A549 (cell line): Measurements from ENCODE around the gene MYO1C. TPM values are rescaled to one million over a fixed set of nuclear protein-coding genes. Genes with fewer than 3 reads are reported as not detected.
A peak's percentile ranks its signal among the peaks of the same experiment; 100 is the strongest.

ENCODE experiments used
- ATAC-seq, 2 experiments: fragments of 200-7000 bp in 1 of 2; fragments of >200 bp in 1 of 2; cut with Nextera tagmentation in 1 of 2; cut with Tn5 transposase in 1 of 2; 3 replicates each; pipeline versions ENCODE4 v1.8.0 to v1.9.1; 2018 to 2020; ENCODE audit warnings: mild to moderate bottlenecking in 1 of 2, moderate library complexity in 1 of 2
- CTCF ChIA-PET: fragments of 300-600 bp; sonication (Branson Sonifier 250); formaldehyde crosslinking; extraction: SDS; loops from one replicate; lab custom pipeline; 2021; ENCODE audit warnings: antibody characterized with exemption, inconsistent platforms; lab: Yijun Ruan, JAX
- POLR2A ChIA-PET: fragments of 350-600 bp; formaldehyde crosslinking; extraction: SDS; loops from one replicate; lab custom pipeline; 2021; ENCODE audit warnings: antibody characterized with exemption, inconsistent platforms; lab: Yijun Ruan, JAX
- DNase-seq, 2 experiments: peaks; one replicate each; pipeline versions ENCODE4 v3.0.0 to v3.0.0-alpha.2; 2011 to 2016; ENCODE audit warnings: low read depth in 1 of 2, low spot score in 1 of 2
- FAIRE-seq: peaks from 2 replicates; lab custom pipeline; 2011; peaks lifted over from hg19 to GRCh38; lab: Jason Lieb, UNC
- H3K27ac ChIP-seq, 2 experiments: fragments of >200 bp; sonication (Bioruptor Twin); formaldehyde crosslinking; 3 replicates each; pipeline ENCODE4 v1.5.1; 2016 to 2017
- H3K4me1 ChIP-seq: fragments of >200 bp; sonication (Bioruptor Twin); formaldehyde crosslinking; 3 replicates; pipeline ENCODE4 v1.6.1; 2016
- H3K4me2 ChIP-seq: fragments of >200 bp; sonication (Bioruptor Twin); formaldehyde crosslinking; 3 replicates; pipeline ENCODE4 v1.6.1; 2016
- H3K4me3 ChIP-seq: fragments of >200 bp; sonication (Bioruptor Twin); formaldehyde crosslinking; 3 replicates; pipeline ENCODE4 v1.5.1; 2016
- H3K9me3 ChIP-seq: fragments of >200 bp; sonication (Bioruptor Twin); formaldehyde crosslinking; 3 replicates; pipeline ENCODE4 v1.6.1; 2016
- CHD2 ChIP-seq: fragments of 150-350 bp; IDR thresholded peaks from 2 replicates; pipeline ENCODE4 v1.6.1; 2014; ENCODE audit warnings: low read length; ENCODE audit not compliant: partially characterized antibody
- EHMT2 ChIP-seq: fragments of 200-600 bp; sonication (generic); IDR thresholded peaks from 2 replicates; pipeline ENCODE4 v1.6.1; 2016; ENCODE audit warnings: antibody characterized with exemption, low read depth, mild to moderate bottlenecking, moderate library complexity
- EP300 ChIP-seq, 2 experiments: fragments of >200 bp; sonication (Bioruptor Twin); formaldehyde crosslinking; IDR thresholded peaks; 2 replicates in 1 of 2; 3 replicates in 1 of 2; pipeline ENCODE4 v1.6.1; 2016 to 2017
- ESRRA ChIP-seq: fragments of 150-350 bp; IDR thresholded peaks from 2 replicates; pipeline ENCODE4 v1.6.1; 2014; ENCODE audit warnings: mild to moderate bottlenecking, low read length, borderline replicate concordance
- FOSL2 ChIP-seq, 2 experiments: fragments of 450-650 bp in 1 of 2; fragments of >200 bp in 1 of 2; sonication (Bioruptor Twin) in 1 of 2; formaldehyde crosslinking; IDR thresholded peaks; 2 replicates each; pipeline versions ENCODE4 v1.5.0 to v1.6.1; 2016 to 2020; ENCODE audit warnings: mild to moderate bottlenecking in 1 of 2, moderate library complexity in 1 of 2
- POLR2AphosphoS2 ChIP-seq: conservative IDR thresholded peaks from 2 replicates; pipeline ENCODE4 v1.6.1; 2012; ENCODE audit warnings: low read length, improper control_type of control experiment, inconsistent platforms
- RCOR1 ChIP-seq: fragments of 150-350 bp; IDR thresholded peaks from 2 replicates; pipeline ENCODE4 v1.6.1; 2014; ENCODE audit warnings: antibody characterized with exemption, low read length, low read depth
- REST ChIP-seq: fragments of 200-600 bp; sonication (generic); IDR thresholded peaks from 2 replicates; pipeline ENCODE4 v1.6.1; 2016; ENCODE audit warnings: antibody characterized with exemption, mild to moderate bottlenecking, moderate library complexity
- RNF2 ChIP-seq: fragments of 200-600 bp; sonication (generic); IDR thresholded peaks from 2 replicates; pipeline ENCODE4 v1.6.1; 2016; ENCODE audit warnings: low read depth, mild to moderate bottlenecking, antibody characterized with exemption, moderate library complexity, borderline replicate concordance
- TFCP2L1 ChIP-seq: fragments of 250-450 bp; sonication (Bioruptor Pico); IDR thresholded peaks from 2 replicates; pipeline ENCODE4 v1.5.0; 2021; ENCODE audit warnings: mild to moderate bottlenecking
- TP53 ChIP-seq: fragments of 250-450 bp; sonication (Bioruptor Pico); IDR thresholded peaks from 2 replicates; pipeline ENCODE4 v1.5.0; 2021; ENCODE audit warnings: mild to moderate bottlenecking, moderate library complexity
- WGBS: methylation state at CpG from one replicate; pipeline ENCODE4 v1.1.6; 2017; ENCODE audit errors: missing lambda C conversion rate; 5-methylcytosine and 5-hydroxymethylcytosine counted together
- polyA plus RNA-seq, 4 experiments: library from polyadenylated mRNA; depleted of rRNA in 3 of 4; stranded (reverse); fragments of >200 nt; fragmentation: RNase III in 1 of 4; extraction: RNeasy Plus Mini Kit Qiagen cat#74134 plus additional on column Dnase treatment in 1 of 4; gene quantifications; 2 replicates in 3 of 4; 3 replicates in 1 of 4; pipeline ENCODE4 v1.2.3, GENCODE V29; 2011 to 2017
- TF ChIP-seq, protein P1 (sequence below): fragments of 250-450 bp; sonication (Bioruptor Pico); IDR thresholded peaks from 2 replicates; pipeline ENCODE4 v1.5.0; 2021; ENCODE audit warnings: mild to moderate bottlenecking, moderate library complexity, borderline replicate concordance
- TF ChIP-seq, protein P2 (sequence below): fragments of >200 bp; sonication (Bioruptor Twin); formaldehyde crosslinking; IDR thresholded peaks from 3 replicates; pipeline ENCODE4 v1.6.1; 2016
- TF ChIP-seq, protein P3 (sequence below): fragments of >200 bp; sonication (Bioruptor Twin); formaldehyde crosslinking; IDR thresholded peaks from 2 replicates; pipeline ENCODE4 v1.6.1; 2016

MYO1C gene
- polyA plus RNA-seq, 2 of the 4 experiments (the other 2 are of a cell fraction) = 101 to 123 TPM

DNA sequence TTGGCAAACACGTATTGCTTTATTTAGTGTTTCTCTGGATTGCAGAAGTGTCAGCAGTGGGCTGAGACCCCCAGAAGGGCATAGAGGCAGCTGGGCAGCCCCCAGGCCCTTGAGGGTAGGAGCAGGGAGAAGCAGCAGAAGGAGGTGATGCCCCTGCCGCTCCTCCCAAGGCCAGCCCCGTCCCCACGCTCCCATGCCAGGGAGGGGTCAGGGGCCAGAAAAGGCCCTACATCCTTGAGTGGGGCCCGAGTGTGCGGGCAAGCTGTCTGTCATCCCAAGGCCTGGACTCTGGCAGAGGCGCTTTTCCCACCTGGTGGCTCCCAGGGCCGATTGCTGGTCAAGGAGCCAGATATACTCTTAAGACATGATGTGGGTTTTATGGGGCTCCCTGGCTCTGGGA lies 28.3 kb downstream of the MYO1C start:
- no peak for DNase-seq
- CTCF ChIA-PET = interaction anchor here (1.2 kb wide), 1 partner anchor 11 kb away, joined by 3 read pairs; no protein-coding TSS in a partner anchor
- no peak overlapping the region for H3K4me2 ChIP-seq
- no peak overlapping the region for H3K4me3 ChIP-seq
- POLR2A ChIA-PET = no interaction called here
- no peaks in the 10 kb centered on the region for H3K9me3 ChIP-seq
- H3K4me1 ChIP-seq = peaks cover 11% of the 10 kb centered on the region
- no peak overlapping the region for H3K27ac ChIP-seq
- TF ChIP-seq CHD2 (no peak), EP300 (IDR thresholded peaks at IDR 0.05) (no peak), RCOR1 (no peak), ESRRA (no peak)
- TF ChIP-seq, protein P1, sequence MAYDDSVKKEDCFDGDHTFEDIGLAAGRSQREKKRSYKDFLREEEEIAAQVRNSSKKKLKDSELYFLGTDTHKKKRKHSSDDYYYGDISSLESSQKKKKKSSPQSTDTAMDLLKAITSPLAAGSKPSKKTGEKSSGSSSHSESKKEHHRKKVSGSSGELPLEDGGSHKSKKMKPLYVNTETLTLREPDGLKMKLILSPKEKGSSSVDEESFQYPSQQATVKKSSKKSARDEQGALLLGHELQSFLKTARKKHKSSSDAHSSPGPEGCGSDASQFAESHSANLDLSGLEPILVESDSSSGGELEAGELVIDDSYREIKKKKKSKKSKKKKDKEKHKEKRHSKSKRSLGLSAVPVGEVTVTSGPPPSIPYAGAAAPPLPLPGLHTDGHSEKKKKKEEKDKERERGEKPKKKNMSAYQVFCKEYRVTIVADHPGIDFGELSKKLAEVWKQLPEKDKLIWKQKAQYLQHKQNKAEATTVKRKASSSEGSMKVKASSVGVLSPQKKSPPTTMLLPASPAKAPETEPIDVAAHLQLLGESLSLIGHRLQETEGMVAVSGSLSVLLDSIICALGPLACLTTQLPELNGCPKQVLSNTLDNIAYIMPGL (CRISPR knock-in tag) = no peak
- no peak for FAIRE-seq
- ATAC-seq = no peak
- 94% methylated on average over 8 of the region's 8 CpGs for WGBS

GRCh38 chr17:1462164-1463112 lies 30.0 kb downstream of the MYO1C start:
- no peak for TF ChIP-seq TP53 (CRISPR knock-in tag)
- TF ChIP-seq, protein P2, sequence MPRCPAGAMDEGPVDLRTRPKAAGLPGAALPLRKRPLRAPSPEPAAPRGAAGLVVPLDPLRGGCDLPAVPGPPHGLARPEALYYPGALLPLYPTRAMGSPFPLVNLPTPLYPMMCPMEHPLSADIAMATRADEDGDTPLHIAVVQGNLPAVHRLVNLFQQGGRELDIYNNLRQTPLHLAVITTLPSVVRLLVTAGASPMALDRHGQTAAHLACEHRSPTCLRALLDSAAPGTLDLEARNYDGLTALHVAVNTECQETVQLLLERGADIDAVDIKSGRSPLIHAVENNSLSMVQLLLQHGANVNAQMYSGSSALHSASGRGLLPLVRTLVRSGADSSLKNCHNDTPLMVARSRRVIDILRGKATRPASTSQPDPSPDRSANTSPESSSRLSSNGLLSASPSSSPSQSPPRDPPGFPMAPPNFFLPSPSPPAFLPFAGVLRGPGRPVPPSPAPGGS = 0 out of 3 replicates have a peak, but pooled peaks have one; percentile 1
- Histone ChIP-seq H3K27ac (no peak overlapping the region), H3K4me3 (no peak overlapping the region), H3K4me2 (no peak overlapping the region), H3K9me3 (no peaks in the 10 kb centered on the region), H3K4me1 (peaks cover 11% of the 10 kb centered on the region)
- WGBS = 92% methylated on average over 33 of the region's 33 CpGs
- DNase-seq (no peak), ATAC-seq (no peak), FAIRE-seq (no peak)
- ChIA-PET CTCF (interaction anchor here (0.6 to 3.6 kb wide), 11 partner anchors 9 to 169 kb away, joined by 3 to 17 read pairs (median 3); partner anchors contain the start of gene INPP5K), POLR2A (no interaction called here)

DNA sequence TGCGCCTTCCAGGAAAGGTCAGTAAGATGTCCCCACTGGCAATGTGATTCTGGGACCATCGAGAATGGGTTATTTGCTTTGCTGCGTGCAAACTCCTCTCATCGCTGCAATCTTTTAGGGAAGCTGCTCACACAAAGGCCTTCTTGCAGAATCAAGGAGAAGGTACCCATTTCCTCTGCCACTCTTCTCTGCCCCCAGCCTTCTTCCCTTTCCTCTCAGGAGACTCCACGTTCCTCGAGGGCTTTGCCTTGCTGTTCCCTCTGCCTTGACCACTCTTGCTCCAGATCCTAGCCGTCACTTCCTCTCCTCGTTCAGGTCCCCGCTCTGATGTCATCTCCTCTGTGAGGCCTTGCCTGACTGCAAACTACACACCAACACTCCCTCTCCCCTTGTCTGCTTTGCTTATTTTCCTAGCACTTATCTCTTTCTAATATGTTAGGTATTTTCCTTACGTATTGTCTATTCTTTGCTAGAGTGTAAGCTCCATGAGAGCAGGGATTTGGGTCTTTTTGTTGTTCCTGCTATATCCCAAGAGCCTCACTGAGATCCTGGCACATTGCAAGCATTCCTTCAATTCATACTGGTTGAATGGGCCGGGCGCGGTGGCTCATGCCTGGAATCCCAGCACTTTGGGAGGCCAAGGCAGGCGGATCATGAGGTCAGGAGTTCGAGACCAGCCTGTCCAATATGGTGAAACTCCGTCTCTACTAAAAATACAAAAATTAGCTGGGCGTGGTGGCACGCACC lies 31.1 kb downstream of the MYO1C start:
- ATAC-seq = no peak
- WGBS = 91% methylated on average over 18 of the region's 18 CpGs
- Histone ChIP-seq H3K9me3 (no peaks in the 10 kb centered on the region), H3K4me3 (no peak overlapping the region), H3K4me2 (no peak overlapping the region), H3K4me1 (peaks cover 11% of the 10 kb centered on the region), H3K27ac (no peak overlapping the region)
- CTCF ChIA-PET = interaction anchor here (0.6 to 3.6 kb wide), 4 partner anchors 10 to 169 kb away, joined by 3 to 17 read pairs (median 4); no protein-coding TSS in a partner anchor
- POLR2A ChIA-PET = no interaction called here
- FAIRE-seq = no peak
- no peak for DNase-seq
- no peak for TF ChIP-seq RNF2
- TF ChIP-seq POLR2AphosphoS2 = 0 out of 2 replicates have a peak, but pooled peaks have one; percentile 55

DNA sequence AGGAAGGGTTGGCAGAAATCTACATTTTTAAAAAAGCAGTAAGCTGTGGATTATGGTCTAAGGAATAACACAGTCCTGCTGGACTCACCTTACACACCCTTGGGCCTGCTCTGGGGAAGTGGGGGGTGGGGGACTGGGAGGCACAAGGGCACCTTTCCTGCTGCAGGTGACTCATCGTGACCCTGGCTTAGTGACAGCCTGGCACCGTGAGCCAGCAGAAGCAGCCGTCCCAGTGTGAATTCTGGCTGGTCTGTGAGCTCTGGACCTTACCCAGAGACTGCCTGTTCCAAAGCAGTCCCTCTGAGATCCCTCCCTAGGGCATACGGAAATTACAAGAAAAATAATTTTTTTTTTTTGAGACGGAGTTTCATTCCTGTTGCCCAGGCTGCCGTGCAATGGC lies 32.3 kb downstream of the MYO1C start:
- TF ChIP-seq FOSL2 (IDR thresholded peaks at IDR 0.05) (no peak), FOSL2 (CRISPR knock-in tag; IDR thresholded peaks at IDR 0.05) (peak; percentile 80), ESRRA (peak; percentile 86), TFCP2L1 (no peak), EHMT2 (no peak), REST (no peak)
- TF ChIP-seq, protein P3, sequence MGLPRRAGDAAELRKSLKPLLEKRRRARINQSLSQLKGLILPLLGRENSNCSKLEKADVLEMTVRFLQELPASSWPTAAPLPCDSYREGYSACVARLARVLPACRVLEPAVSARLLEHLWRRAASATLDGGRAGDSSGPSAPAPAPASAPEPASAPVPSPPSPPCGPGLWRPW = no peak
- Histone ChIP-seq H3K27ac (peak overlapping the region; percentile 38 to 47; a peak in 4 of 6 replicates), H3K4me2 (peak overlapping the region; percentile 35), H3K9me3 (no peaks in the 10 kb centered on the region), H3K4me1 (peaks cover 11% of the 10 kb centered on the region), H3K4me3 (no peak overlapping the region)
- ChIA-PET POLR2A (interaction anchor here (1.0 to 1.4 kb wide), 2 partner anchors 9 to 24 kb away, joined by 3 to 7 read pairs; no protein-coding TSS in a partner anchor), CTCF (interaction anchor here (1.0 to 3.6 kb wide), 9 partner anchors 10 to 170 kb away, joined by 3 to 17 read pairs (median 4); no protein-coding TSS in a partner anchor)
- peak in 1 of 2 experiments; percentile 6; a peak in 2 of 6 replicates for ATAC-seq
- peak in 1 of 2 experiments; percentile 61 for DNase-seq
- no peak for FAIRE-seq
- WGBS = 24% methylated on average over 6 of the region's 6 CpGs
